GM21737 (cell line): ENCODE results near the gene SNX9.
"Not testable (repeated sequence)": the region's sequence is repeated elsewhere in the genome, so short reads cannot be mapped to it uniquely, and the experiment has no call there.

Experiments
- ATAC-seq: cut with Tn5 transposase; IDR thresholded peaks from one replicate; pipeline ENCODE4 v1.9.1; 2021; ENCODE audit warnings: mild to moderate bottlenecking, moderate library complexity; ENCODE audit not compliant: unreplicated experiment

SNX9 gene

DNA sequence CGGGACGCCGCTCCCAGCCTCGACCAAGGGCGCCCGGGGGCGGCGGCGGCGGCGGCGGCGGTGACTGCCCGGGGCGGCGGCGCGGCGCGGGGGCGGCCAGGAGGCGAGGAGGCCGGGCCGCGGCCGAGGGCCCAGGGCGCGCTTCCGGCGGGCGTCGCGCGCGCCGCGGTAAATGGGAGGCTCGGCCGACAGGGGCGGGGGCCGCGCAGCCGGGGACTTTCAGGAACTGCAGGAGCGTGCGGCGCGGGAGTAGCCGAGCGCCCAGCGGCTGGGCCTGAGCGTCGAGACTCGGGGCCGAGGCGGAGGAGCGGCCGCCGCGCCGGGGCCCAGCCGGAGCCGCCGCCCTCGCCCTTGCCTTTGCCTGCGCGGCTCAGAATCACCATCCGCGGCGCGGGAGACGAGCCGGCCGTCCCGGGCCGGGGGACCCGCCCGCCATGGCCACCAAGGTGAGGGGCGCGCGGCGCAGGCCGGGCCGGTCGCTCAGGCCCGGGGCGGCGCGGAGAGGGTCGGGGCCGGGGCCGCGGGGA, at the start of gene SNX9:
Gene SNX9, plus strand, starts transcription at position 246 of the 527 bp plus-strand sequence. Its CDS starts 189 bp downstream, at position 435.
- ATAC-seq = peak; percentile 64

DNA sequence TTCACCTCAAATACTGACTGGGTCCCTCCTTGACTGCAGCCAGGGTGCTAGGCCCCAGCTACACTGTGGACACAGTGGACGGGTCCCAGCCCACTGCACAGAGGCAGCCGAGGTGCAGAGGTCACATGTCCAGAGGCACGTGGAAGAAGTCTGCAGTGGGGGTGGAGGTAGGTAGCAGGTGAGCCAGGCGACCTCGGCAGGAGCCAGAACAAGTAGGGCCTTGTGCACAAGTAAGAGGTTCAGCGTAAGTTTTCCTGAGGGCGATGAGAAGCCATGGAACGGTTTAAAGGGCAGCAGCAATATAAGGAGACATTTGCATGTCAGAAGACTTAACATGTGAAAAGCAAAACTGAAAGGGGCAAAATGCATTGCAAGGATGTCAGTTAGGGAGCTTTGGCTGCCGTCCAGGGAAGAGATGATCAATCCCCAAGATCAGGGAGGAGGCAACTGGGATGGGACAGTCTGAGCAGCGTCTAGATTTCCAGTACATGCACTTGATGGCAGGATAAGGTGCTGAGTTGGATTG, 49.7 kb upstream of the SNX9 start:
- ATAC-seq = no peak

GRCh38 chr6:157774153-157775135, 48.6 kb upstream of the SNX9 start:
- no peak for ATAC-seq

GRCh38 chr6:157775376-157775775, 47.7 kb upstream of the SNX9 start:
- ATAC-seq = no peak

DNA sequence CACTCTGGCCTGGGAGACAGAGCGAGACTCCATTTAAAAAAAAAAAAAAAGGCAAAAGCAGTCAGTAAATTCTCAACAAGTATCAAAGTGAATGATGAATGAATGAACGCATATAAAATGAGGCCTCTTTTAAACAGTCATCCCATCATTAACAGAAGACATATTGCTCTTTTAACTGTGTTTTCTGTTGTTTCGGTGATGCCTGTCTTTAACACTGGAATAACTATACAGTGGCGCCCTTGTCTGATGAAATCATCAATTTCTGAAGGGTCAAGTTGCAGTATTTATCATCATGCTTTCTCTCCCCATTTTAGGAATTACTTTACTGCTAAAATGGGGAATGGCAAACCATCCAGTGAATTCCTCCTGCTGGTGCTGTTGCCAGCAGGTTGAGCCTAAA, 45.7 kb upstream of the SNX9 start:
- no peak for ATAC-seq

DNA sequence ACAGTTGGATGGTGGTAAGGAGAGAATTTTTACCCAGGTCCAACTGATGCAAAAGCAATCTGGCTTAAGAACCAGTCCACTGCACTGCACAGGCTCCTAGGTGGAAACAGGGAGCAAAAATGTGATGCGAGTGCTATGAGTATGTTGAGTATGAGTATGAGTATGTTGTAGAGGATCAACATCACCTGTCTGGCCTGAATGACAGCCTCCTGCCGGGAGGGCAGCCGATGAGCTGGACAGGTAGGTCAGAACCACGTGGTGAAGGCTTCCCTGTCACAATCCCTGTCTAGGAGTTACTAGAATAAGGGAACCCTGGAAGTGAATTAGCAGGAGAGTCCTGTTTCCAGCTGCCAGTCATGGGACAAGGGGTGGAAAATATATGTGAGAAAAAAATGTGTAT, 44.3 kb upstream of the SNX9 start:
- no peak for ATAC-seq

DNA sequence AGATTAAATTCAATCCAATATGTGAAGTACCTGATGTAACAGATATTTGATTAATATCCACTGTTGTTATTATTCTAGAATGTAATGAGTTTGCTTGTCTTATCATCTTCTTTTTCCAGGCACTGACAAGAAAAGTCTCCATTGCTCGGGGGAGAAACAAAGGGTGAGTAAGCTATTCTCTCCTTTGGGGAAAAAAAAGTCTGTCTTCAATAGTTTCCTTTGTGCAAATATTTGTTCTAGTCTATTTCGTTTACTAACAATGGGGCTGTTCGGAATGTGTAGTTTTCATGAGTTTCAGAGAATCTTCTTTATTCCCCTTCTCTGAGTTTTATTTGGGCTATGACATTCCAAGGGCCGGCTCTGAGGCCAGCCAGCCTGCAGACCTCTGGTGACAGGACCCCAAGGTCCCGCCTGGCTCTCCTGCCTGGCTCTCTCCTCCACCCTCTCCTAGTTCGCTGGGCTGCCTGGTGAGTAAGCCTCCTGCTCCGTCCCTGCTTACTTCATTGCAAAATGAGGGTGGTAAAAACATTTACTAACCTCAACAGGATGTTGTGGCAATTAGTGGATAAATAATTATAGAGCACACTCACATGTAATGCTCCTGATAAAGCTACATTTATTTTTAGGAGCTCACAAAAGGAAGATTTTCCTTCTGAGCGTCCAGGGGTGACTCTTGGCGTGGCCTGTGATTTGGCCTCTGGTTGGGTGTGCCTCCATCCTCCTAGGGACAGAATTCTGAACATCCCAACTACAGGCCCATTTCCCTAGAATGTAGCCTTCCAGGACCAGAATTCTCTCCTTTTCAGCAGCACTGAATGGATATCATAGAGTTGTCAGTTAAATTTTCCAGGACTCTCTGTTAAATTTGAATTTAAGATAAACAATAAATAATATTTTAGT, 43.1 kb upstream of the SNX9 start:
- ATAC-seq = no peak

GRCh38 chr6:157785636-157786035, 37.4 kb upstream of the SNX9 start:
- no peak for ATAC-seq

DNA sequence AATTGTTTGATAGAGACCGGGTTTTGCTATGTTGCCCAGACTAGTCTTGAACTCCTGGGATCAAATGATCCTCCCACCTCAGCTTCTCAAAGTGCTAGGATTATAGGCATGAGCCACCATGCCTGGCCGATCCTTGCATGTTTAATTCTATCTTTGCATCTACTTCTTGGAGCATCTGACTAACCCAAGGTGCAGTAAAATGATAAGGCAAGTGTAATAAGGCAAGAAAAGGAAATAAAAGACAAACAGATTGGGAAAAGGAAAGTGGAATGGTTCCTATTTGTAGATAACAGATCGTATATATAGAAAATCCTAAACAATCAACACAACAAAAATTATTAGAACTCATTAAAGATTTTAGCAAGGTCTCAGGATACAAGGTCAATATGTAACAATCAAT, 36.8 kb upstream of the SNX9 start:
- ATAC-seq = no peak

- no peak for ATAC-seq
Observed at GRCh38 chr6:157787080-157787479, 36.0 kb upstream of the SNX9 start.

DNA sequence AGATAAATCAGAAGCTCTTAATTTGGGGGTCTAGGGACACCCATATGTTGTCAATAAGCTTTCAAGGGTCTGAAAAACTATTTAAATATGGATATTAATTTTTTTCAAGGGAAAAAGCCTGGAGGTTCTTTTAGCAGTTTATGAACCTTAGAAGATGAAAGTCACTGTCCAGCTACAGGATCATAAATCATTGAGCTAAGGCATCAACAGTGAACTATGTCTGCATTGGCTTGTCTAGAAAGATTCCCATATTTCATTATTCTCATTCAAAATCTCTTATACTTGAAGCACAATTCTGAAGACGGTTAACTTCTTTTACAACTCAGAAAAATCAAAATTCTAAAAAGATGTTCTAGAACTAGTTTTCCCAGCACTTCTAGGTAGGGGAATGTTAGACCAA, 34.9 kb upstream of the SNX9 start:
- ATAC-seq = no peak

- ATAC-seq = no peak
Observed at GRCh38 chr6:157789297-157789696, 33.7 kb upstream of the SNX9 start.

DNA sequence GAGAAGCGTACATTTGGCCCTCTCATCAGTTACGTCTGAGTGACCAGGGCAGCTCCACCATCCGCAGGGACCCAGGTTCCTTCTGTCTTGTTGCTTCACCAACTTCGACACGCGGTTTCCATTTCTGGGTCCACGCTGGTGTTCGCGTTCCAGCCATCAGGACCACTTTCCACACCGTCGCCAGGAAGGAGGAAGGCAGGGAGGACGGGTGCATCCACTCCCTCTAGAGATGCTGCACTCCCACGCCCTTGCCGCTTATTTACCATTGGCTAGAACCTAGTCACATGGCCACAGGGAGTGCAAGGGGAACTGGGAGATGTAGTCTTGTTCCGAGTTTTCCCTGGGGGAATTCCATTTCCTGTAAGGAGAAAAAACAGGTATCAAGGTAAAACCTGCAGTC, 33.2 kb upstream of the SNX9 start:
- ATAC-seq = no peak

- ATAC-seq = no peak
Observed at GRCh38 chr6:157790548-157791160, 32.4 kb upstream of the SNX9 start.

GRCh38 chr6:157791450-157791849, 31.6 kb upstream of the SNX9 start:
- ATAC-seq = no peak

DNA sequence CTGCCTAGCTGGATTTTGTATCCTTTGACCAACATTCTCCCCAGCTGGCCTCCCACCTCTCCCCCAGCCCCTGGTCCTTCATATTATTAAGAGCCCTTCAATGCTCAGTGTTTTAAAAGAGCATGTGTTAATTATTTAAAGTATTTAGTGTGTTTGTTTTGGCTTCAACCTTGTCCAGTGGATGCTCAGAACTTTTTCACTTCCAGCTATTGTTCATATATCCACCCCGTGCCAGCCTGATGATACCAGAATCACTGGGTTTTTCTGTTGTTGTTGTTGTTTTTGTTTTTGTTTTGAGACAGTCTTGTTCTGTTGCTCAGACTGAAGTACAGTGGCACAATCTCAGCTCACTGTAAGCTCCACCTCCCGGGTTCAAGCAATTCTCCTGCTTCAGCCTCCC, 30.4 kb upstream of the SNX9 start:
- no peak for ATAC-seq

DNA sequence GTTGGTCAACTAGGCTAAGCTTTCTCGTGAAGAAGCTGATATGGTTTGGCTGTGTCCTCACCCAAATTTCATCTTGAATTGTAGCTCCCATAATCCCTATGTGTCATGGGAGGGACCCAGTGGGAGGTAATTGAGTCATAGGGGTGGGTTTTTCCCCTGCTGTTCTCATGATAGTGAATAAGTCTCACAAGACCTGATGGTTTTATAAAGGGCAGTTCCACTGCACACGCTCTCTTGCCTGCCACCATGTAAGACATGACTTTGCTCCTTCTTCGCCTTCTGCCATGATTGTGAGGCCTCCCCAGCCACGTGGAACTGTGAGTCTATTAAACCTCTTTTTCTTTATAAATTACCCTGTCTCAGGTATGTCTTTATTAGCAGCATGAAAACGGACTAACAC, 29.0 kb upstream of the SNX9 start:
- not testable (repeated sequence) for ATAC-seq

DNA sequence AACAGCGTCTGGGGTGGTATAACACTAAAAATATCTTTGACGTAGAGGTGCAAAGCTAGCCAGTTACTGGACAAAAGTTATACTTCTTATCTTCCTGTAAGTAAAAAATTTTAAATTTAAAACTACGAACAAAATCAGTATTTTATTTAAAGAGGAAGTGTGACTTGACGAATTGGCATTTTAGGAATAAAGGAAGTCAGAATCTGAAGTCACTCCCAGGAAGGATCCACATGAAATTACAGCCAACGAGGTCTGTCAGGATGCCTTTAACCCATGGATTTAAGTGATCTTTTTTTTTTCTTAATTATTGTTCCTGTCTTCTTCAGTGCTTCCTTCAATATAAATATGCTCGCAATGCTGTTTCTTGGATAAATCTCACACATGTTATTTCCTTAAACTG, 27.2 kb upstream of the SNX9 start:
- no peak for ATAC-seq

DNA sequence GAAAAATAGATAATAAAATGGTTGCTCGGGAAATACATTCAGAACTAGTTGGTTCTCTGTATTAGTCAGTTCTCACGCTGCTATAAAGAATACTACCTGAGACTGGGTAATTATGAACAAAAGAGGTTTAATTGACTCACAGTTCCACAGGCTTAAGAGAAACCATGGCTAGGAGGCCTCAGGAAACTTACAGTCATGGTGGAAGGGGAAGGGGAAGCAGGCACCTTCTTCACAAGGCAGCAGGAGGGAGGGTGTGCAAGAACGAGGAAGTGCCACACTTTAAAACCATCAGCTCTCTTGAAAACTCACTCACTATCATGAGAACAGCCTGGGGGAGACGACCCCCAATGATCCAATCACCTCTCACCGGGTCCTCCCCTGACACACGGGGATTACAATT, 24.2 kb upstream of the SNX9 start:
- no peak for ATAC-seq

GRCh38 chr6:157799561-157799960, 23.5 kb upstream of the SNX9 start:
- not testable (repeated sequence) for ATAC-seq
